ENCODE results near the gene COL13A1. TPM values are rescaled to one million over a fixed set of nuclear protein-coding genes. Genes with fewer than 3 reads are reported as not detected.

The COL13A1 gene
- polyA plus RNA-seq, 1 experiment: 11.9 TPM

DNA sequence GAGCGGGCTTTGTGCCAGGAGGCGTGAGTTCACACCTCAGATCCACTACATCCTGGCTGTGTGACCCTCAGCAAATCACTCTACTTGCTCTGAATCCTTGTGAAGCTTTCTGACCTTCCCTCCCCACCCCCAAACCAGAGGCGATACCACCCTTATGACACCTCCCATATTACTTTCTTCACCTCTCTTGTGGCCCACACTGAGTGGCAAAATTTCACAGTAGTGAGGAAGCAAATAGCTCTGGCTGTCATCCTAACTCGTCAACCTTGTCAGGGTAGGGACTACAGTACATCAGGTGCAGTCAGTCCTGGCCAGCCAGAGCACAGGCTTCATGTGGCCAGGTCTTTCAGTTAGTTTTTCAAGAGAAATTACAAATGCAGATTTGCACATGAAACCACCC, 19.1 kb downstream of the COL13A1 start:
- H3K36me3 ChIP-seq (ENCODE audit: control insufficient read depth, insufficient read depth, low read length): peaks cover 2% of the 10 kb centered on the region; the same call in 1 of the 2 replicates
- no peaks in the 10 kb centered on the region for H3K27me3 ChIP-seq (ENCODE audit: control insufficient read depth, insufficient read depth, low read length)
- CTCF ChIA-PET: interaction anchor here (1.1 to 1.3 kb wide), 3 partner anchors 12 to 94 kb away, joined by 3 to 4 read pairs (median 4); no protein-coding TSS in a partner anchor
- DNase-seq (ENCODE audit: low read depth): no peak
- H3K4me3 ChIP-seq (ENCODE audit: low read depth, low read length): no peak overlapping the region
- TF ChIP-seq, protein P1, sequence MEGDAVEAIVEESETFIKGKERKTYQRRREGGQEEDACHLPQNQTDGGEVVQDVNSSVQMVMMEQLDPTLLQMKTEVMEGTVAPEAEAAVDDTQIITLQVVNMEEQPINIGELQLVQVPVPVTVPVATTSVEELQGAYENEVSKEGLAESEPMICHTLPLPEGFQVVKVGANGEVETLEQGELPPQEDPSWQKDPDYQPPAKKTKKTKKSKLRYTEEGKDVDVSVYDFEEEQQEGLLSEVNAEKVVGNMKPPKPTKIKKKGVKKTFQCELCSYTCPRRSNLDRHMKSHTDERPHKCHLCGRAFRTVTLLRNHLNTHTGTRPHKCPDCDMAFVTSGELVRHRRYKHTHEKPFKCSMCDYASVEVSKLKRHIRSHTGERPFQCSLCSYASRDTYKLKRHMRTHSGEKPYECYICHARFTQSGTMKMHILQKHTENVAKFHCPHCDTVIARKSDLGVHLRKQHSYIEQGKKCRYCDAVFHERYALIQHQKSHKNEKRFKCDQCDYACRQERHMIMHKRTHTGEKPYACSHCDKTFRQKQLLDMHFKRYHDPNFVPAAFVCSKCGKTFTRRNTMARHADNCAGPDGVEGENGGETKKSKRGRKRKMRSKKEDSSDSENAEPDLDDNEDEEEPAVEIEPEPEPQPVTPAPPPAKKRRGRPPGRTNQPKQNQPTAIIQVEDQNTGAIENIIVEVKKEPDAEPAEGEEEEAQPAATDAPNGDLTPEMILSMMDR (IDR thresholded peaks at IDR 0.05; ENCODE audit: insufficient read depth, low read depth, low read length): no peak
- POLR2A ChIA-PET: no interaction called here

DNA sequence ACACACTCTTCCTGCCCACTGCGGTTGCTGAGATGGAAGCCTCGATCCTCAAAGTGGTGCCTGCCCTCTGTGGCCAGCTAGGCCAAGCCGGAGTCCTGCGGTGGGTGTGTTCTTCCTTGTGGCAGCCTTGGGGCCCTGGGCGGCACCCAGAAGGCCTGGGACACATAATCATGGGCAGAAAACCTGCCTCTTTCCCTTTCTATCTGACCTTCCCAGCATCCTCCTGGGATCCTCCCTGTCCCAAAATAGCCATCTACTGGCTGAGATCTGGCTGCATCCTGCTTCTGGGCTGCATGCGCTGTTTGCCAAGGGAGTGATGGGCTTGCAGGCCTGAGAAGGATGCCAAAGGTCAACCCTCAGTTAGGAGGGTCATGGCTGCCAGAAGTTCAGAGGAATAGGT, 23.9 kb downstream of the COL13A1 start:
- Histone ChIP-seq H3K36me3 (ENCODE audit: control insufficient read depth, insufficient read depth, low read length) (peaks cover 2% of the 10 kb centered on the region; the same call in 1 of the 2 replicates), H3K4me3 (ENCODE audit: low read depth, low read length) (no peak overlapping the region), H3K27me3 (ENCODE audit: control insufficient read depth, insufficient read depth, low read length) (no peaks in the 10 kb centered on the region)
- CTCF ChIA-PET: no interaction called here
- TF ChIP-seq, protein P1 (IDR thresholded peaks at IDR 0.05; ENCODE audit: insufficient read depth, low read depth, low read length): no peak
- DNase-seq (ENCODE audit: low read depth): no peak
- POLR2A ChIA-PET: no interaction called here

DNA sequence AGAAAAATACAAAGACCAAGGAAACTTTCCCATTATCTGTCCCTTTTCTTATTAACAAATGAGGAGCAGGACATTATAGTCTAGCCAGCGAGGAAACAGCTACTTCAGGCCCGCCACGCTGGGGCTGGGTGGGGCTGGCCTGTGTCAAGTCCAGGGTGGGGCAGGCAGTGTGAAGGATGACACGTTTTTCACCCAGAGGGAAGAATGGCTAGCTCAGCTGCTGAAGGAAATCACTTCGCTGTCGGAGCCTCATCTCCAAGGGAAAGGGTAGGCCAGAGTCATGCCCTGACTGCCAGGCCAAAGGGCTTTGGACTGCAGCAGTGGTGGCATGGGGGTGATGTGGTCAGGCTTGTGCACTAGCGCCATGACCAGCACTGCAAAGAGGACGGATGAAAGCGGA, 24.4 kb downstream of the COL13A1 start:
- ChIA-PET POLR2A (no interaction called here), CTCF (no interaction called here)
- TF ChIP-seq, protein P1 (IDR thresholded peaks at IDR 0.05; ENCODE audit: insufficient read depth, low read depth, low read length): no peak
- no peak overlapping the region for H3K4me3 ChIP-seq (ENCODE audit: low read depth, low read length)
- DNase-seq (ENCODE audit: low read depth): no peak
- H3K36me3 ChIP-seq (ENCODE audit: control insufficient read depth, insufficient read depth, low read length): peaks cover 2% of the 10 kb centered on the region; the same call in 1 of the 2 replicates
- no peaks in the 10 kb centered on the region for H3K27me3 ChIP-seq (ENCODE audit: control insufficient read depth, insufficient read depth, low read length)

DNA sequence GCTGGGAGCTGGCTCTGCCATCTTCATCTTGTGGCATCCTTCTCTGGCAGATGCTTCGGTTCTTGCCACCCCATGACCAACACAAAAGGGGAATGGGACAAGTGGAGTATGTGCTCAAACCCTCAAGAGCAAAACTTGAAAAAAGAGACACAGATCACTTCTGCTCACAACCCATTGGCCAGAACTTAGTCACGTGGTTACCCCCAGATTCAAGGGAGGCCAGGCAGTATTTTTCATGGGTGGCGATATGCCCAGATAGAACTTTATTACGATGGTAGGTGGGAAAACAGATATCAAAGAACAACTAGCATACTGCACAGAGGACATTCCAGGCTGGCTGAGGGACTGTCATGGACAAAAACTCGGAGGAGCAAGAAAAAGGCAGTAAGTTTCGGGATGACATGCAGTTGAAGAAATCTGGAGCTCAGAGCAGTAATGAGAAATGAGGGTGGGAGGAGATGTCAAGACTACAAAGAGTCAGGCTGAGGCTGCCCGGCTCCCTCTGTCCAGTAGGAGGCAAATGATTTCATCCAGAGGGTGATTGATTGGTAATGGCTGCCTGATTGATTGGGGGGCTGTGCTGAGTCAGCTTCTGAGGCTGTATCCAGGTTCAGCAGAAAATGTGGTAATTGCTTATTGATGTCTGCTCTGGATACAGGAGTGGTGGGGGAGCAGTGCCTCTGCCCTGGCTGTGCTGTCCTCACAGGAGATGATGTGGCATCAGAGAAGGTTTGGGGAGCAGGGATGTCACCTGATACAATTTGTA, 25.3 kb downstream of the COL13A1 start:
- TF ChIP-seq, protein P1 (IDR thresholded peaks at IDR 0.05; ENCODE audit: insufficient read depth, low read depth, low read length): no peak
- POLR2A ChIA-PET: no interaction called here
- Histone ChIP-seq H3K4me3 (ENCODE audit: low read depth, low read length) (no peak overlapping the region), H3K36me3 (ENCODE audit: control insufficient read depth, insufficient read depth, low read length) (peaks cover 2% of the 10 kb centered on the region; the same call in 1 of the 2 replicates), H3K27me3 (ENCODE audit: control insufficient read depth, insufficient read depth, low read length) (no peaks in the 10 kb centered on the region)
- no peak for DNase-seq (ENCODE audit: low read depth)
- CTCF ChIA-PET: no interaction called here

DNA sequence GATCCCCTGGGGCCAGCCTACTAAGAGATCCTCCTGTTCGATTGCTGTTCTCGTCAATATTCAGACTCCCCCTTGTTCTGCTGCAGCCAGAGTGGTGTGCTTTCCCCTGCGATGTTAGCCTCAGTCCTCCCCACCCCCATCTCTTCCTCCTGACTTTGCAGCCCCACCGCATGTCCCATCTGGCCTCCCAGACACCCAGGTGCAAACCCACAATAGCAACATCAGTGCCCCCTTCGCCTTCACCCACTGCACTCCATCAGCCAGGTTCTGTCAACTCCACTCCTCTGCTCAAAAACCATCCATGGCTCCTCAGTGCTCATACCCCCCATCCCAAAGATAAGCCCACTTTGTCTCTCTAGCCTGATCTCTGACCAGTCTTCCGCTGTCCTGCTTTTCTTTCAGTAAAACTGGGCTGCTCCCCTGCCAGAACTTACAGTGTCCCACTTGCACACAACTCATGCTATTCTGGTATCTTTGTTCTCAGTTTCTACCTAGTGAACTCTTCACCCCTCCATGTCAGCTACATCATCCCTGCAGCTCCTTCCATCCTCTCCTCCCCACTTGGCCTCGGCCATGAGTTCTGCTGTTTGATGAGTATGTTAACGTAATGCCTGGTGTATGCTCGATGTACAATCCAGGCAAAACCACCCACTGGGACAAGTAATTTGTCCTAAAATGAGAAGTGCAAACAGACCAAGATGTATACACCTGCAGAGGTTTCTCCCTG, 26.6 kb downstream of the COL13A1 start:
- Histone ChIP-seq H3K27me3 (ENCODE audit: control insufficient read depth, insufficient read depth, low read length) (no peaks in the 10 kb centered on the region), H3K4me3 (ENCODE audit: low read depth, low read length) (no peak overlapping the region), H3K36me3 (ENCODE audit: control insufficient read depth, insufficient read depth, low read length) (peaks cover 2% of the 10 kb centered on the region; the same call in 1 of the 2 replicates)
- no peak for DNase-seq (ENCODE audit: low read depth)
- CTCF ChIA-PET: no interaction called here
- TF ChIP-seq, protein P1 (IDR thresholded peaks at IDR 0.05; ENCODE audit: insufficient read depth, low read depth, low read length): no peak
- POLR2A ChIA-PET: no interaction called here

Data from BJ (cell line).